ENCODE data around the gene KCNK1. TPM values are rescaled to one million over a fixed set of nuclear protein-coding genes. Genes with fewer than 3 reads are reported as not detected.

Gene KCNK1
- total RNA-seq, 1 experiment from 2014 or later = 0.13 TPM

DNA sequence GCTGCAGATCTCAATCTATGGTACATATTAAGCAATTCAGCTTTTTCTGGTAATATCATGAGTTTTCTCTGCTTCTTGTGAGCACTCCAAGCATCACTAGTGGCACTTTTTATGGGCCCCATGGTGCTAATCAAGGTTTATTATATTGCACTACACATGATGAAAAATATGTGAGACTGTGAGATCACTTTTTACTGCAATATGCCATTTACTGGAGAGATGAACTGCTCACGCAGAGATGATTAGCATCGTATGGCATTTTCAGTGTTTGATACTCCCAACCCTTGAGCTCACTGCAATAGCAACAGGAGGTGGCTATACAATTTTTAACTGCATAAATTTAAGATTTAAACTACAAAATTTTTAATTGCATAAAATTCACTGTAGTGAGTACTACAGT lies 8.7 kb upstream of the KCNK1 start:
- POLR2A ChIA-PET = no interaction called here

DNA sequence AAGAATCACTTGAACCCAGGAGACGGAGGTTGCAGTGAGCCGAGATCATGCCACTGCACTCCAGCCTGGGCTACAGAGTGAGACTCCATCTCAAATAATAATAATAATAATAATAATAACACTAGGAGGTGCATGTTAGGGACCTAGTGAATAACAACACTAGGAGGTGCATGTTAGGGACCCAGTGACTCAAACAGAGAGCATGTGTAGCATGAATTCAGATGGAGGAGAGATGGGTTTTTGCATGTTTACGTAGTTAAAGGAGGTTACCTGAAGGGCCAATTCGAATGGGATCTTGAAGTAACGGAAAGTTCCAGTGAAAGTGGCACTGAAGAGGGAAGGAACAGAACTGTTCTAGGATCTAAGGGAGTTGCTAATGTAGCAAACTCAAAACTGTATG lies 7.1 kb upstream of the KCNK1 start:
- Histone ChIP-seq H3K36me3 (ENCODE audit: control insufficient read depth, insufficient read depth, low read length) (no peaks in the 10 kb centered on the region), H3K4me1 (ENCODE audit: control insufficient read depth, insufficient read depth, low read length) (no peaks in the 10 kb centered on the region), H3K27ac (ENCODE audit: low read length) (no peak overlapping the region), H3K4me3 (ENCODE audit: low read depth in 2 of 2, low read length in 2 of 2) (no peak overlapping the region), H3K9me3 (ENCODE audit: control insufficient read depth, insufficient read depth, low read depth, low read length) (no peaks in the 10 kb centered on the region), H3K27me3 (ENCODE audit: control insufficient read depth, insufficient read depth, low read length) (peaks cover 11% of the 10 kb centered on the region)
- in situ Hi-C loops (cut with HindIII; ENCODE audit: low pct_unique_long_range_greater_than_20kb, low sequenced_read_pairs) (no loop called here), intact Hi-C loops (cut with micrococcal nuclease; ENCODE audit: unreplicated experiment) (no loop called here)
- ChIA-PET CTCF (no interaction called here), POLR2A (no interaction called here)
- DNase-seq (ENCODE audit: low read depth, low spot score) (no peak), ATAC-seq (no peak)
- TF ChIP-seq POLR2AphosphoS5 (IDR thresholded peaks at IDR 0.05; ENCODE audit: low read depth, low read length) (no peak), TCF7L2 (IDR thresholded peaks at IDR 0.05; ENCODE audit: low read depth, low read length) (no peak), SIN3A (IDR thresholded peaks at IDR 0.05; ENCODE audit: borderline replicate concordance, insufficient read depth, low read depth, low read length) (no peak)
- TF ChIP-seq, protein P1, sequence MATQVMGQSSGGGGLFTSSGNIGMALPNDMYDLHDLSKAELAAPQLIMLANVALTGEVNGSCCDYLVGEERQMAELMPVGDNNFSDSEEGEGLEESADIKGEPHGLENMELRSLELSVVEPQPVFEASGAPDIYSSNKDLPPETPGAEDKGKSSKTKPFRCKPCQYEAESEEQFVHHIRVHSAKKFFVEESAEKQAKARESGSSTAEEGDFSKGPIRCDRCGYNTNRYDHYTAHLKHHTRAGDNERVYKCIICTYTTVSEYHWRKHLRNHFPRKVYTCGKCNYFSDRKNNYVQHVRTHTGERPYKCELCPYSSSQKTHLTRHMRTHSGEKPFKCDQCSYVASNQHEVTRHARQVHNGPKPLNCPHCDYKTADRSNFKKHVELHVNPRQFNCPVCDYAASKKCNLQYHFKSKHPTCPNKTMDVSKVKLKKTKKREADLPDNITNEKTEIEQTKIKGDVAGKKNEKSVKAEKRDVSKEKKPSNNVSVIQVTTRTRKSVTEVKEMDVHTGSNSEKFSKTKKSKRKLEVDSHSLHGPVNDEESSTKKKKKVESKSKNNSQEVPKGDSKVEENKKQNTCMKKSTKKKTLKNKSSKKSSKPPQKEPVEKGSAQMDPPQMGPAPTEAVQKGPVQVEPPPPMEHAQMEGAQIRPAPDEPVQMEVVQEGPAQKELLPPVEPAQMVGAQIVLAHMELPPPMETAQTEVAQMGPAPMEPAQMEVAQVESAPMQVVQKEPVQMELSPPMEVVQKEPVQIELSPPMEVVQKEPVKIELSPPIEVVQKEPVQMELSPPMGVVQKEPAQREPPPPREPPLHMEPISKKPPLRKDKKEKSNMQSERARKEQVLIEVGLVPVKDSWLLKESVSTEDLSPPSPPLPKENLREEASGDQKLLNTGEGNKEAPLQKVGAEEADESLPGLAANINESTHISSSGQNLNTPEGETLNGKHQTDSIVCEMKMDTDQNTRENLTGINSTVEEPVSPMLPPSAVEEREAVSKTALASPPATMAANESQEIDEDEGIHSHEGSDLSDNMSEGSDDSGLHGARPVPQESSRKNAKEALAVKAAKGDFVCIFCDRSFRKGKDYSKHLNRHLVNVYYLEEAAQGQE (IDR thresholded peaks at IDR 0.05; ENCODE audit: insufficient read depth in 1 of 2, low read depth in 2 of 2, low read length in 1 of 2) = no peak
- TF ChIP-seq, protein P2, sequence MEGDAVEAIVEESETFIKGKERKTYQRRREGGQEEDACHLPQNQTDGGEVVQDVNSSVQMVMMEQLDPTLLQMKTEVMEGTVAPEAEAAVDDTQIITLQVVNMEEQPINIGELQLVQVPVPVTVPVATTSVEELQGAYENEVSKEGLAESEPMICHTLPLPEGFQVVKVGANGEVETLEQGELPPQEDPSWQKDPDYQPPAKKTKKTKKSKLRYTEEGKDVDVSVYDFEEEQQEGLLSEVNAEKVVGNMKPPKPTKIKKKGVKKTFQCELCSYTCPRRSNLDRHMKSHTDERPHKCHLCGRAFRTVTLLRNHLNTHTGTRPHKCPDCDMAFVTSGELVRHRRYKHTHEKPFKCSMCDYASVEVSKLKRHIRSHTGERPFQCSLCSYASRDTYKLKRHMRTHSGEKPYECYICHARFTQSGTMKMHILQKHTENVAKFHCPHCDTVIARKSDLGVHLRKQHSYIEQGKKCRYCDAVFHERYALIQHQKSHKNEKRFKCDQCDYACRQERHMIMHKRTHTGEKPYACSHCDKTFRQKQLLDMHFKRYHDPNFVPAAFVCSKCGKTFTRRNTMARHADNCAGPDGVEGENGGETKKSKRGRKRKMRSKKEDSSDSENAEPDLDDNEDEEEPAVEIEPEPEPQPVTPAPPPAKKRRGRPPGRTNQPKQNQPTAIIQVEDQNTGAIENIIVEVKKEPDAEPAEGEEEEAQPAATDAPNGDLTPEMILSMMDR (IDR thresholded peaks at IDR 0.05) = no peak
- BruUV-seq (replicated peaks) = no TSS peak

More for the DNA sequence above, 8.7 kb upstream of the KCNK1 start:
- no TSS peak for BruUV-seq (replicated peaks)
- CTCF ChIA-PET = no interaction called here
- Histone ChIP-seq H3K4me3 (ENCODE audit: low read depth in 2 of 2, low read length in 2 of 2) (no peak overlapping the region), H3K36me3 (ENCODE audit: control insufficient read depth, insufficient read depth, low read length) (no peaks in the 10 kb centered on the region), H3K27ac (ENCODE audit: low read length) (no peak overlapping the region), H3K9me3 (ENCODE audit: control insufficient read depth, insufficient read depth, low read depth, low read length) (no peaks in the 10 kb centered on the region), H3K4me1 (ENCODE audit: control insufficient read depth, insufficient read depth, low read length) (no peaks in the 10 kb centered on the region), H3K27me3 (ENCODE audit: control insufficient read depth, insufficient read depth, low read length) (peaks cover 10% of the 10 kb centered on the region)
- intact Hi-C loops (cut with micrococcal nuclease; ENCODE audit: unreplicated experiment) (no loop called here), in situ Hi-C loops (cut with HindIII; ENCODE audit: low pct_unique_long_range_greater_than_20kb, low sequenced_read_pairs) (no loop called here)
- TF ChIP-seq, protein P1 (IDR thresholded peaks at IDR 0.05; ENCODE audit: insufficient read depth in 1 of 2, low read depth in 2 of 2, low read length in 1 of 2) = no peak
- TF ChIP-seq POLR2AphosphoS5 (IDR thresholded peaks at IDR 0.05; ENCODE audit: low read depth, low read length) (no peak), SIN3A (IDR thresholded peaks at IDR 0.05; ENCODE audit: borderline replicate concordance, insufficient read depth, low read depth, low read length) (no peak), TCF7L2 (IDR thresholded peaks at IDR 0.05; ENCODE audit: low read depth, low read length) (no peak)
- TF ChIP-seq, protein P2 (IDR thresholded peaks at IDR 0.05) = no peak
- DNase-seq (ENCODE audit: low read depth, low spot score) (no peak), ATAC-seq (no peak)

Data from Panc1 (cell line).